NCI-H1694 (cell line): ENCODE measurements around the gene FBXO42.

Experiments
- DNase-seq: peaks from one replicate; lab custom pipeline; 2025; lab: John Stamatoyannopoulos, UW

Gene FBXO42

GRCh38 chr1:16204216-16204615 is 148.1 kb downstream of the FBXO42 start:
- DNase-seq = no peak

GRCh38 chr1:16203550-16203949 is 148.7 kb downstream of the FBXO42 start:
- no peak for DNase-seq

- DNase-seq = no peak
These were observed 149.7 kb downstream of the FBXO42 start for GRCh38 chr1:16202281-16203210.

GRCh38 chr1:16199700-16200099 is 152.6 kb downstream of the FBXO42 start:
- no peak for DNase-seq

GRCh38 chr1:16199157-16199501 is 153.2 kb downstream of the FBXO42 start:
- DNase-seq = no peak

GRCh38 chr1:16198444-16199156 is 153.7 kb downstream of the FBXO42 start:
- no peak for DNase-seq

- no peak for DNase-seq
These were observed 155.4 kb downstream of the FBXO42 start for GRCh38 chr1:16196874-16197273.
